Body of pancreas (tissue), 4 donors: Measurements from ENCODE around the gene ISLR2.

Experiments used
- CTCF ChIP-seq, 7 experiments: fragments of 450-650 bp in 4 of 7; fragments of 200-600 bp in 3 of 7; sonication (generic) in 3 of 7; IDR thresholded peaks; one replicate each; pipeline ENCODE4 v1.5.1; 2016 to 2019; ENCODE audit warnings: antibody characterized with exemption in 7 of 7
- POLR2A ChIP-seq, 3 donors: fragments of 450-650 bp; IDR thresholded peaks; one replicate each; pipeline ENCODE4 v1.6.1; 2016; ENCODE audit warnings: antibody characterized with exemption in 3 of 3, mild to moderate bottlenecking in 2 of 3

DNA sequence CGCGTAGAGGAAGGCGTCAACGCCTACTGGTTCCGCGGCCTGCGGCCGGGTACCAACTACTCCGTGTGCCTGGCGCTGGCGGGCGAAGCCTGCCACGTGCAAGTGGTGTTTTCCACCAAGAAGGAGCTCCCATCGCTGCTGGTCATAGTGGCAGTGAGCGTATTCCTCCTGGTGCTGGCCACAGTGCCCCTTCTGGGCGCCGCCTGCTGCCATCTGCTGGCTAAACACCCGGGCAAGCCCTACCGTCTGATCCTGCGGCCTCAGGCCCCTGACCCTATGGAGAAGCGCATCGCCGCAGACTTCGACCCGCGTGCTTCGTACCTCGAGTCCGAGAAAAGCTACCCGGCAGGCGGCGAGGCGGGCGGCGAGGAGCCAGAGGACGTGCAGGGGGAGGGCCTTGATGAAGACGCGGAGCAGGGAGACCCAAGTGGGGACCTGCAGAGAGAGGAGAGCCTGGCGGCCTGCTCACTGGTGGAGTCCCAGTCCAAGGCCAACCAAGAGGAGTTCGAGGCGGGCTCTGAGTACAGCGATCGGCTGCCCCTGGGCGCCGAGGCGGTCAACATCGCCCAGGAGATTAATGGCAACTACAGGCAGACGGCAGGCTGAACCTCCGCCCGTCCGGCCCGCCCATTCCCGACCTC, 4.1 kb downstream of the ISLR2 start:
- TF ChIP-seq CTCF (IDR thresholded peaks at IDR 0.05) (peak; percentile 19 to 59 (median 42)), POLR2A (IDR thresholded peaks at IDR 0.05) (no peak)
